Ecto neural progenitor cell (in vitro differentiated cells): Measurements from ENCODE around the gene CACNA1B.
"Not testable (repeated sequence)": the region's sequence is repeated elsewhere in the genome, so short reads cannot be mapped to it uniquely, and the experiment has no call there.

Experiments used
- DNase-seq: peaks from one replicate; pipeline ENCODE4 v3.0.0-alpha.2; 2018; ENCODE audit warnings: low spot score

Gene CACNA1B

DNA sequence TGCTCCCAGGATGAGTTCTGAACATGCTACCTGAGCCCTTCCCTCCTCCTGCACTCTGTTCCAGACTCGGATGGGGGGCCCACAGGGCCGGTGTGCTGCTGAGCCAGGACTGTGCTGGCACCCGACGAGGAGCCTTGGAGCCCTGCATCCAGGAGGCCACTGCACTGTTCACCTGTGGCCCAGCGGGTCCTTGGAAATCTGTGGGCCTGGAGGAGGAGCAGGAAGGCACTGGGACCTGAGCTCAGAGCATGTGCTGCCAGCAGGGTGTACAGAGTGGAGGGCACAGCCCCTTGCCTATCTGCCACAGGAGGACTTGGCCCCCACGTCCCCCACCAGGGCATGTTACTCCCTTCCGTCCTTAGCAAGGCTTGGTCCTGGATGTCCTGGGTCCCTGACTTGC is 265.9 kb downstream of the CACNA1B start:
- DNase-seq: not testable (repeated sequence)

GRCh38 chr9:138147556-138147955 is 270.0 kb downstream of the CACNA1B start:
- peak; percentile 67 for DNase-seq

- peak; percentile 62 for DNase-seq
Observed at GRCh38 chr9:138149672-138150656, 272.4 kb downstream of the CACNA1B start.

DNA sequence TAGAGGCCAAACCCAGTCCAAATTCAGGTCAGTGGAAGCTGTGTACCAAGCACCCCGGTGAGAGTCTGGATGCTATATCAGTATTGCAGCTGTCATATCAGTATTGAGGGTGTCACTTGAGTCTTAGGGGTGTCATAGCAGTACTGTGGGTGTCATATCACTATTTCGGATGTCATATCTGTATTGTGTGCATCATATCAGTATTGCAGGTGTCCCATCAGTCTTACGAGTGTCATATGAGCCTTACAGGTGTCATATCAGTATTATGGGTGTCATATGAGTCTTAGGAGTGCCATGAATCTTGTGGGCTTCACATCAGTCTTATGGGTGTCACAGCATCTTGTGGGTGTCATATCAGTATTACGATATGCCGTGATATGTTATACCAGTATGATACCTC is 278.2 kb downstream of the CACNA1B start:
- not testable (repeated sequence) for DNase-seq

GRCh38 chr9:138166793-138167192 is 289.2 kb downstream of the CACNA1B start:
- DNase-seq: not testable (repeated sequence)
